Astrocyte (in vitro differentiated cells and primary cell): ENCODE data around the gene SLC9A1. TPM values are rescaled to one million over a fixed set of nuclear protein-coding genes. Genes with fewer than 3 reads are reported as not detected.

Source experiments
- DNase-seq: peaks from one replicate; pipeline ENCODE4 v3.0.0-alpha.2; 2010; ENCODE audit warnings: low read depth
- FAIRE-seq: peaks from 2 replicates; lab custom pipeline; 2011; peaks lifted over from hg19 to GRCh38; lab: Jason Lieb, UNC
- H2AFZ ChIP-seq: 2 replicates; pipeline ENCODE4 v1.6.0; 2012; ENCODE audit warnings: low read depth, low read length, inconsistent platforms
- H3K27ac ChIP-seq: 2 replicates; pipeline ENCODE4 v1.5.1; 2011; ENCODE audit warnings: low read depth, low read length, inconsistent platforms
- H3K27me3 ChIP-seq: 2 replicates; pipeline ENCODE4 v1.6.0; 2011; ENCODE audit warnings: low read length, inconsistent platforms; ENCODE audit not compliant: insufficient read depth
- H3K36me3 ChIP-seq: 2 replicates; pipeline ENCODE4 v1.5.1; 2011; ENCODE audit warnings: low read length, inconsistent platforms; ENCODE audit not compliant: insufficient read depth
- H3K4me1 ChIP-seq: 2 replicates; pipeline ENCODE4 v1.5.1; 2011; ENCODE audit warnings: low read length, inconsistent platforms; ENCODE audit not compliant: insufficient read depth
- H3K4me2 ChIP-seq: 2 replicates; pipeline ENCODE4 v1.6.0; 2012; ENCODE audit warnings: low read length, inconsistent platforms
- H3K4me3 ChIP-seq: 2 replicates; pipeline ENCODE4 v1.5.1; 2011; ENCODE audit warnings: low read depth, mild to moderate bottlenecking, low read length, inconsistent platforms; ENCODE audit not compliant: insufficient read depth
- H3K79me2 ChIP-seq: 2 replicates; pipeline ENCODE4 v1.6.0; 2012; ENCODE audit warnings: mild to moderate bottlenecking, low read length, inconsistent platforms; ENCODE audit not compliant: insufficient read depth
- H3K9ac ChIP-seq: 2 replicates; pipeline ENCODE4 v1.6.0; 2012; ENCODE audit warnings: mild to moderate bottlenecking, low read length, inconsistent platforms
- H3K9me3 ChIP-seq: 2 replicates; pipeline ENCODE4 v1.5.1; 2012; ENCODE audit warnings: low read depth, mild to moderate bottlenecking, low read length, inconsistent platforms; ENCODE audit not compliant: insufficient read depth
- H4K20me1 ChIP-seq: 2 replicates; pipeline ENCODE4 v1.6.0; 2012; ENCODE audit warnings: low read length, inconsistent platforms; ENCODE audit not compliant: insufficient read depth
- H3K27ac Mint-ChIP-seq: one replicate; pipeline ENCODE4 v1.8.0; 2021; ENCODE audit warnings: mild to moderate bottlenecking, mixed read lengths; ENCODE audit not compliant: unreplicated experiment
- H3K27me3 Mint-ChIP-seq: one replicate; pipeline ENCODE4 v1.8.0; 2021; ENCODE audit warnings: low read depth, mixed read lengths; ENCODE audit not compliant: unreplicated experiment
- H3K36me3 Mint-ChIP-seq: one replicate; pipeline ENCODE4 v1.8.0; 2021; ENCODE audit warnings: low read depth, mixed read lengths; ENCODE audit not compliant: unreplicated experiment
- H3K4me1 Mint-ChIP-seq: one replicate; pipeline ENCODE4 v1.8.0; 2021; ENCODE audit warnings: low read depth, mixed read lengths; ENCODE audit not compliant: unreplicated experiment
- H3K4me3 Mint-ChIP-seq: one replicate; pipeline ENCODE4 v1.8.0; 2021; ENCODE audit warnings: mild to moderate bottlenecking, moderate library complexity, mixed read lengths; ENCODE audit not compliant: unreplicated experiment
- H3K9me3 Mint-ChIP-seq: one replicate; pipeline ENCODE4 v1.8.0; 2021; ENCODE audit warnings: mild to moderate bottlenecking, mixed read lengths; ENCODE audit not compliant: unreplicated experiment
- EZH2 ChIP-seq: IDR thresholded peaks from 2 replicates; pipeline ENCODE4 v1.6.1; 2012; ENCODE audit warnings: mild to moderate bottlenecking, low read length, inconsistent platforms; ENCODE audit not compliant: insufficient read depth
- total RNA-seq: library from RNA; stranded (reverse); gene quantifications from 2 replicates; pipeline ENCODE4 v1.2.1, GENCODE V29; 2021
- TF ChIP-seq, protein P1 (sequence below): IDR thresholded peaks from 2 replicates; pipeline ENCODE4 v1.5.1; 2011; ENCODE audit warnings: low read depth, mild to moderate bottlenecking, inconsistent platforms, low read length, moderate library complexity; ENCODE audit not compliant: insufficient read depth

The SLC9A1 gene
- total RNA-seq, 1 donor from 2014 or later, result 49.3 TPM

DNA sequence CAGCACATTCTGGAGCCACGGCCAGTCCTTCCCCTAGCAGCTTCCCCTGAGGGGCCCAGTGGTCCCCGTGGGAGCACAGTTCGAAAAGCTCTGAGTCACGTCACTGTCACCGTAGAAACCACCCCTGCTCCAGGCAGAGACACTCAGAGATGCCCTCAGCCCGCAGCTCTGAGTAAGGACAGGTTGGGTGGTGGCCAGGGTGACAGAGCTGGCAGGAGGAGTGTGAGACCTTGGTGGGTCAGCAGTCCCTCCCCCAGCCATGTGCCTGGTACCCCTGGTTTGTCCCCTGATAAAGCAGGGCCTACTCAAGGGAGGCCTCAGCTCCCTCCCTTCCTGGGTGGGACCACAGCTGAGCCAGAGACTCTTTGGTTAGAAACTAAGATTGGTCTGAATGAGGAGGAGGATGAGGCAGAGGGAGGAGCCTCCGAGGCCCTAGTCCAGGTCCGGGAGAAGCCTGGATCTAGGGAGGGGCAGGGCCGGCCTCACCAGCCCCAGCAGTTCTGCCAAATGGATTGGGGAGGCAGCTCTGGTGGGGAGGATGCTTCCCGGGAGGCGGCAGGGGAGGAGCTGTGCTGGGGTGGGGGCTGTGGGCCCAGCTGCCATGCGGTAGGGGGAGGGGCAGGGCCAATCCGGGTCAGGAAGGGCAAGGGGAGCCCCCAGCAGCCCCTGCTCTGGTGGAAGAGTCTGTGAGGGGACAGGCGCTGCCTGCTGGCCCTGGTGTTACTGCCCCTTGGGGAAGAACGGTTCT lies 55.2 kb downstream of the SLC9A1 start:
- Histone ChIP-seq H3K4me3 (no peak overlapping the region), H3K27ac (peak overlapping the region; percentile 69), H3K79me2 (no peaks in the 10 kb centered on the region), H3K4me2 (peak overlapping the region; percentile 78), H2AFZ (peak overlapping the region; percentile 73), H3K9ac (peak overlapping the region; percentile 58), H3K27me3 (no peaks in the 10 kb centered on the region), H4K20me1 (no peaks in the 10 kb centered on the region), H3K36me3 (no peaks in the 10 kb centered on the region), H3K9me3 (no peaks in the 10 kb centered on the region), H3K4me1 (peaks cover 16% of the 10 kb centered on the region)
- Mint-ChIP-seq H3K9me3 (no peaks in the 10 kb centered on the region), H3K27me3 (peaks cover 2% of the 10 kb centered on the region), H3K27ac (peak overlapping the region; percentile 94), H3K36me3 (peaks cover 10% of the 10 kb centered on the region), H3K4me1 (peaks cover 15% of the 10 kb centered on the region), H3K4me3 (peak overlapping the region; percentile 34)
- DNase-seq, result peak; percentile 58
- no peak for FAIRE-seq
- TF ChIP-seq, protein P1, sequence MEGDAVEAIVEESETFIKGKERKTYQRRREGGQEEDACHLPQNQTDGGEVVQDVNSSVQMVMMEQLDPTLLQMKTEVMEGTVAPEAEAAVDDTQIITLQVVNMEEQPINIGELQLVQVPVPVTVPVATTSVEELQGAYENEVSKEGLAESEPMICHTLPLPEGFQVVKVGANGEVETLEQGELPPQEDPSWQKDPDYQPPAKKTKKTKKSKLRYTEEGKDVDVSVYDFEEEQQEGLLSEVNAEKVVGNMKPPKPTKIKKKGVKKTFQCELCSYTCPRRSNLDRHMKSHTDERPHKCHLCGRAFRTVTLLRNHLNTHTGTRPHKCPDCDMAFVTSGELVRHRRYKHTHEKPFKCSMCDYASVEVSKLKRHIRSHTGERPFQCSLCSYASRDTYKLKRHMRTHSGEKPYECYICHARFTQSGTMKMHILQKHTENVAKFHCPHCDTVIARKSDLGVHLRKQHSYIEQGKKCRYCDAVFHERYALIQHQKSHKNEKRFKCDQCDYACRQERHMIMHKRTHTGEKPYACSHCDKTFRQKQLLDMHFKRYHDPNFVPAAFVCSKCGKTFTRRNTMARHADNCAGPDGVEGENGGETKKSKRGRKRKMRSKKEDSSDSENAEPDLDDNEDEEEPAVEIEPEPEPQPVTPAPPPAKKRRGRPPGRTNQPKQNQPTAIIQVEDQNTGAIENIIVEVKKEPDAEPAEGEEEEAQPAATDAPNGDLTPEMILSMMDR, result no peak
- TF ChIP-seq EZH2, result no peak

DNA sequence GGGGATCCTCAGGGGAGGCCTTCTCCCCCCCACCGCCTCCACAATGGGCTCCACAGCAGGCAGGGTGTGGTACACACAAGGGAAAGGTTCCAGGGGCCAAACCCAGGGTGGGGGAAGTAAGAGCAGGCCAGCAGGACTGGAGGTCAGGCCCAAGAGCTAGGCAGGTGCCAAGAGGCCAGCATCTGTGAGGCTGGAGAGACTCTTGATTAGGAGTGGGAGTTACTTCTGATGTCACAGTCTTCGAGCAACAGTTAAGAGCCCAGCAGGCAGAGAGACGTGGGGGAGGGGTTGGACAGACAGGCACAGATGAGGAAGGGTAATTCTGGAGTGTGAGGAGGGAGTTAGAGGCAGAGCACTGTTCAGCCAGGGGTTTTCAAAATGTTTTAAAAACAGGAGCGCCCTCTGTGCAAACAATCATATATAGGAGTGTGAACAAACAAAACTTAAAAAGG lies 55.8 kb downstream of the SLC9A1 start:
- Histone ChIP-seq H3K4me2 (peak overlapping the region; percentile 78), H3K4me1 (peaks cover 16% of the 10 kb centered on the region), H3K27ac (peak overlapping the region; percentile 69), H4K20me1 (no peaks in the 10 kb centered on the region), H3K27me3 (no peaks in the 10 kb centered on the region), H3K9me3 (no peaks in the 10 kb centered on the region), H3K36me3 (no peaks in the 10 kb centered on the region), H3K79me2 (no peaks in the 10 kb centered on the region), H3K9ac (peak overlapping the region; percentile 58), H3K4me3 (no peak overlapping the region), H2AFZ (peak overlapping the region; percentile 73)
- H3K4me1 Mint-ChIP-seq, result peaks cover 15% of the 10 kb centered on the region
- peak; percentile 48 for DNase-seq
- peak overlapping the region; percentile 94 for H3K27ac Mint-ChIP-seq
- no peak for TF ChIP-seq EZH2
- TF ChIP-seq, protein P1, result no peak
- peak overlapping the region; percentile 34 for H3K4me3 Mint-ChIP-seq
- no peak for FAIRE-seq
- no peaks in the 10 kb centered on the region for H3K9me3 Mint-ChIP-seq
- H3K36me3 Mint-ChIP-seq, result peaks cover 7% of the 10 kb centered on the region
- H3K27me3 Mint-ChIP-seq, result peaks cover 2% of the 10 kb centered on the region
